IMR-90 (cell line): Measurements from ENCODE around the gene CENPT. TPM values are rescaled to one million over a fixed set of nuclear protein-coding genes. Genes with fewer than 3 reads are reported as not detected.

ENCODE experiments used
- ATAC-seq: fragments of 200-7000 bp; cut with Tn5 transposase; 2 replicates; pipeline ENCODE4 v1.9.1; 2020; ENCODE audit warnings: low read depth, mild to moderate bottlenecking, moderate library complexity
- BruUV-seq: library from RNA; stranded (reverse); fragments of 400-500 nt; replicated peaks from 2 replicates; lab custom pipeline; 2021; lab: Mats Ljungman, UMichigan
- CTCF ChIA-PET: fragments of 300-600 bp; formaldehyde crosslinking; extraction: SDS; loops from one replicate; lab custom pipeline; 2021; ENCODE audit warnings: antibody characterized with exemption; lab: Yijun Ruan, JAX
- POLR2A ChIA-PET: fragments of 300-600 bp; sonication (Branson Sonifier 250); formaldehyde crosslinking; loops from one replicate; lab custom pipeline; 2022; ENCODE audit warnings: antibody characterized with exemption; ENCODE audit not compliant: unreplicated experiment; lab: Charles Lee
- DNase-seq: peaks from one replicate; pipeline ENCODE4 v3.0.0; 2013
- H2AFZ ChIP-seq: replicated peaks from 2 replicates; pipeline ENCODE3; 2013; ENCODE audit warnings: low read length, mild to moderate bottlenecking; ENCODE audit not compliant: poor library complexity
- H2AK5ac ChIP-seq: 2 replicates; pipeline ENCODE4 v1.6.1; 2013; ENCODE audit warnings: low read depth, low read length, inconsistent platforms
- H2AK9ac ChIP-seq: replicated peaks from 2 replicates; pipeline ENCODE3; 2013; ENCODE audit warnings: mild to moderate bottlenecking, low read depth, low read length, moderate library complexity; ENCODE audit not compliant: poor library complexity
- H2BK120ac ChIP-seq: 2 replicates; pipeline ENCODE4 v1.6.1; 2013; ENCODE audit warnings: low read depth, low read length, inconsistent platforms
- H2BK15ac ChIP-seq: 3 replicates; pipeline ENCODE4 v1.6.1; 2013; ENCODE audit warnings: low read depth, low read length, inconsistent platforms
- H2BK20ac ChIP-seq: 2 replicates; pipeline ENCODE4 v1.6.1; 2013; ENCODE audit warnings: low read depth, mild to moderate bottlenecking, inconsistent platforms, low read length, moderate library complexity
- H2BK5ac ChIP-seq: 2 replicates; pipeline ENCODE4 v1.6.1; 2013; ENCODE audit warnings: mild to moderate bottlenecking, low read depth, low read length, inconsistent platforms; ENCODE audit not compliant: poor library complexity, severe bottlenecking
- H3K14ac ChIP-seq: replicated peaks from 2 replicates; pipeline ENCODE4 v1.6.1; 2013; ENCODE audit warnings: low read depth, low read length, inconsistent platforms
- H3K18ac ChIP-seq: 2 replicates; pipeline ENCODE4 v1.6.1; 2013; ENCODE audit warnings: low read depth, low read length, control low read depth
- H3K23ac ChIP-seq: 2 replicates; pipeline ENCODE4 v1.6.1; 2013; ENCODE audit warnings: low read depth, low read length, inconsistent platforms
- H3K27ac ChIP-seq: 2 replicates; pipeline ENCODE4 v1.5.1; 2013; ENCODE audit warnings: mild to moderate bottlenecking, control low read depth, low read length; ENCODE audit not compliant: insufficient read depth
- H3K27me3 ChIP-seq: 2 replicates; pipeline ENCODE4 v1.6.1; 2013; ENCODE audit warnings: low read length; ENCODE audit not compliant: control insufficient read depth, insufficient read depth
- H3K36me3 ChIP-seq: 2 replicates; pipeline ENCODE4 v1.6.1; 2013; ENCODE audit warnings: low read length, mixed read lengths; ENCODE audit not compliant: control insufficient read depth, insufficient read depth
- H3K4ac ChIP-seq: 2 replicates; pipeline ENCODE4 v1.6.1; 2013; ENCODE audit warnings: low read depth, low read length, inconsistent platforms
- H3K4me1 ChIP-seq: 2 replicates; pipeline ENCODE4 v1.6.1; 2013; ENCODE audit warnings: low read length, mixed read lengths; ENCODE audit not compliant: control insufficient read depth, insufficient read depth
- H3K4me2 ChIP-seq: 2 replicates; pipeline ENCODE4 v1.6.1; 2013; ENCODE audit warnings: low read depth, mild to moderate bottlenecking, control low read depth, low read length, moderate library complexity
- H3K4me3 ChIP-seq: 2 replicates; pipeline ENCODE4 v1.5.1; 2013; ENCODE audit warnings: low read depth, mild to moderate bottlenecking, control low read depth, low read length, moderate library complexity; ENCODE audit not compliant: insufficient read depth
- H3K56ac ChIP-seq: 2 replicates; pipeline ENCODE4 v1.6.1; 2013; ENCODE audit warnings: low read length, inconsistent platforms; ENCODE audit not compliant: insufficient read depth; ENCODE audit errors: extremely low read depth
- H3K79me1 ChIP-seq, 2 experiments: 2 replicates each; pipeline ENCODE4 v1.6.1; 2013; ENCODE audit warnings: low read length in 2 of 2, inconsistent platforms in 1 of 2, low read depth in 1 of 2
- H3K9ac ChIP-seq: 2 replicates; pipeline ENCODE4 v1.6.1; 2013; ENCODE audit warnings: low read depth, low read length, control low read depth
- H3K9me1 ChIP-seq: 2 replicates; pipeline ENCODE4 v1.6.1; 2013; ENCODE audit warnings: low read length, inconsistent platforms; ENCODE audit not compliant: insufficient read depth
- H3K9me3 ChIP-seq: 2 replicates; pipeline ENCODE4 v1.6.1; 2013; ENCODE audit warnings: low read length; ENCODE audit not compliant: control insufficient read depth, insufficient read depth
- H4K20me1 ChIP-seq: 2 replicates; pipeline ENCODE4 v1.6.1; 2013; ENCODE audit warnings: low read length, inconsistent platforms; ENCODE audit not compliant: insufficient read depth
- H4K5ac ChIP-seq: 2 replicates; pipeline ENCODE4 v1.6.1; 2013; ENCODE audit warnings: mild to moderate bottlenecking, low read depth, low read length, control low read depth
- H4K8ac ChIP-seq, 2 experiments: 2 replicates each; pipeline ENCODE4 v1.6.1; 2013; ENCODE audit warnings: low read depth in 2 of 2, low read length in 2 of 2, control low read depth in 1 of 2, inconsistent platforms in 1 of 2
- H4K91ac ChIP-seq: 2 replicates; pipeline ENCODE4 v1.6.1; 2013; ENCODE audit warnings: low read depth, low read length, inconsistent platforms; ENCODE audit not compliant: insufficient read depth
- CEBPB ChIP-seq: IDR thresholded peaks from 2 replicates; pipeline ENCODE4 v1.6.1; 2012; ENCODE audit warnings: low read depth, low read length, improper control_type of control experiment
- CTCF ChIP-seq: conservative IDR thresholded peaks from 2 replicates; pipeline ENCODE4 v1.5.1; 2012; ENCODE audit warnings: mild to moderate bottlenecking, low read depth, low read length, improper control_type of control experiment
- POLR2A ChIP-seq: IDR thresholded peaks from 2 replicates; pipeline ENCODE4 v1.6.1; 2012; ENCODE audit warnings: mild to moderate bottlenecking, low read depth, low read length
- WGBS, 2 experiments: methylation state at CpG; one replicate each; pipeline versions ENCODE4 v1.1.5 to v1.1.7; 2013; ENCODE audit warnings: missing lambda C conversion rate in 2 of 2; ENCODE audit not compliant: insufficient read length in 1 of 2; ENCODE audit errors: extremely low coverage in 2 of 2; 5-methylcytosine and 5-hydroxymethylcytosine counted together
- dilution Hi-C: fragments of 300-500 bp; cut with HindIII; formaldehyde crosslinking; loops from one replicate; pipeline ENCODE4 v1.14.3; 2018; ENCODE audit warnings: low sequenced_read_pairs; ENCODE audit not compliant: unreplicated experiment
- in situ Hi-C: fragments of 300-500 bp; cut with MboI; formaldehyde crosslinking; loops from 3 replicates; pipeline ENCODE4 v1.14.3; 2019; ENCODE audit warnings: low sequenced_read_pairs, inconsistent platforms, mixed read lengths
- intact Hi-C: fragments of 100-400 bp; cut with micrococcal nuclease; formaldehyde crosslinking; loops from 2 replicates; pipeline ENCODE4 v1.10.0; 2022
- polyA plus RNA-seq, 3 experiments: library from polyadenylated mRNA; depleted of rRNA; stranded (reverse); fragments of >200 nt; gene quantifications; 2 replicates each; pipeline ENCODE4 v1.2.3, GENCODE V29; 2012; ENCODE audit warnings: low replicate concordance in 1 of 3
- total RNA-seq: library from RNA; depleted of rRNA; stranded (reverse); fragments of >200 nt; gene quantifications from 2 replicates; pipeline ENCODE4 v1.2.3, GENCODE V29; 2012

The CENPT gene
- total and polyA plus RNA-seq, 2 of the 4 experiments (the other 2 are of a cell fraction) = 33.3 to 83.1 TPM

GRCh38 chr16:67868290-67868689 lies 20.8 kb upstream of the CENPT start:
- Histone ChIP-seq H3K9ac (no peak overlapping the region), H2AFZ (no peak overlapping the region), H3K27me3 (no peaks in the 10 kb centered on the region), H2BK20ac (no peak overlapping the region), H4K8ac (no peak overlapping the region), H3K4ac (no peak overlapping the region), H3K14ac (no peak overlapping the region), H3K18ac (no peak overlapping the region), H4K20me1 (peaks cover 41% of the 10 kb centered on the region), H4K91ac (no peak overlapping the region), H2AK9ac (no peak overlapping the region), H3K4me1 (peaks cover 4% of the 10 kb centered on the region), H2AK5ac (no peak overlapping the region), H2BK5ac (no peak overlapping the region), H3K4me2 (no peak overlapping the region), H3K4me3 (no peak overlapping the region), H4K5ac (no peak overlapping the region), H3K23ac (no peak overlapping the region), H3K36me3 (peaks cover 42% of the 10 kb centered on the region), H2BK15ac (no peak overlapping the region), H3K9me3 (no peaks in the 10 kb centered on the region), H3K27ac (no peak overlapping the region), H3K79me1 (peaks cover 45 to 60% of the 10 kb centered on the region in 2 experiments), H3K56ac (no peak overlapping the region), H2BK120ac (no peak overlapping the region), H3K9me1 (peaks cover 18% of the 10 kb centered on the region)
- WGBS, 2 experiments = no CpG with 5 or more reads among the region's 6 CpGs
- in situ Hi-C loops (no loop called here), intact Hi-C loops (no loop called here), dilution Hi-C loops (no loop called here)
- POLR2A ChIA-PET = no interaction called here
- CTCF ChIA-PET = no interaction called here
- DNase-seq = no peak
- no TSS peak for BruUV-seq
- TF ChIP-seq POLR2A (no peak), CEBPB (no peak), CTCF (no peak)
- no peak for ATAC-seq
